ENCODE measurements around the gene TBL3.
A peak's percentile ranks its signal among the peaks of the same experiment; 100 is the strongest.
"Not testable (repeated sequence)": the region's sequence is repeated elsewhere in the genome, so short reads cannot be mapped to it uniquely, and the experiment has no call there.

TBL3 gene

DNA sequence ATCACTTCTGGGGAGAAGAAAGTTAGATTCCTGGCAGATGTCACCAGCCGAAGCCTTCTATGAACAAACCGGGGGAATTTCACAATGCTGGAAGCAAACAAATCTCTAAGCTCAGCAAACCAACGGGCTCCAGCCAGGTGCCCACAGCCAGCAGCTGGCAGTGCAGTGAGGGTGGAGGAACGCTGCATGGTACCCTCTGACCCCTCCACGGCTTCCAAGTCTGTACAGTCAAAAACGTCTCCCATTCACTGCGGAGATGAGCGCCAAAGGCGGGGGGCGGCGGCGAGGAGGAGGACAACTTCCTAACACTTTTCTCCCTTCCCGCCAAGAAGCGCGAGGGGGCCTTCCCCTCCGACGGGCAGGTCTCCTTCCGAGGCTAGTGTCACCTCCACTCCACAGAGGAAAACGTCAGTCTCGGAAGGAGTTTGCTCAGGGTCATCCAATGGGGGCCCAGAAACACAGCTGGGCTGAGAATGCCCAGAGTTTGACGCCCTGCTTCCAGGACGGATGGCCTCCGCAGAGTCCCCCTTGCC lies 36.8 kb downstream of the TBL3 start:
- peaks cover 44% of the 10 kb centered on the region for H3K79me2 ChIP-seq
- peak overlapping the region; percentile 69 for H3K4me3 ChIP-seq (ENCODE audit: low read depth, low read length)
- peak overlapping the region; percentile 22 for H3K27ac ChIP-seq
- no peaks in the 10 kb centered on the region for H3K36me3 ChIP-seq (ENCODE audit: control insufficient read depth, insufficient read depth, low read length)
- no peaks in the 10 kb centered on the region for H3K27me3 ChIP-seq (ENCODE audit: control insufficient read depth, insufficient read depth, low read length)
- H3K9me3 ChIP-seq (ENCODE audit: control insufficient read depth, low read length): no peaks in the 10 kb centered on the region
- H2AFZ ChIP-seq: peak overlapping the region; percentile 15
- peaks cover 10% of the 10 kb centered on the region for H3K4me1 ChIP-seq
- H3K4me2 ChIP-seq (ENCODE audit: low read length): peak overlapping the region; percentile 96
- peak overlapping the region; percentile 61 for H3K9ac ChIP-seq
- TF ChIP-seq, protein P1, sequence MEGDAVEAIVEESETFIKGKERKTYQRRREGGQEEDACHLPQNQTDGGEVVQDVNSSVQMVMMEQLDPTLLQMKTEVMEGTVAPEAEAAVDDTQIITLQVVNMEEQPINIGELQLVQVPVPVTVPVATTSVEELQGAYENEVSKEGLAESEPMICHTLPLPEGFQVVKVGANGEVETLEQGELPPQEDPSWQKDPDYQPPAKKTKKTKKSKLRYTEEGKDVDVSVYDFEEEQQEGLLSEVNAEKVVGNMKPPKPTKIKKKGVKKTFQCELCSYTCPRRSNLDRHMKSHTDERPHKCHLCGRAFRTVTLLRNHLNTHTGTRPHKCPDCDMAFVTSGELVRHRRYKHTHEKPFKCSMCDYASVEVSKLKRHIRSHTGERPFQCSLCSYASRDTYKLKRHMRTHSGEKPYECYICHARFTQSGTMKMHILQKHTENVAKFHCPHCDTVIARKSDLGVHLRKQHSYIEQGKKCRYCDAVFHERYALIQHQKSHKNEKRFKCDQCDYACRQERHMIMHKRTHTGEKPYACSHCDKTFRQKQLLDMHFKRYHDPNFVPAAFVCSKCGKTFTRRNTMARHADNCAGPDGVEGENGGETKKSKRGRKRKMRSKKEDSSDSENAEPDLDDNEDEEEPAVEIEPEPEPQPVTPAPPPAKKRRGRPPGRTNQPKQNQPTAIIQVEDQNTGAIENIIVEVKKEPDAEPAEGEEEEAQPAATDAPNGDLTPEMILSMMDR (IDR thresholded peaks at IDR 0.05): no peak

DNA sequence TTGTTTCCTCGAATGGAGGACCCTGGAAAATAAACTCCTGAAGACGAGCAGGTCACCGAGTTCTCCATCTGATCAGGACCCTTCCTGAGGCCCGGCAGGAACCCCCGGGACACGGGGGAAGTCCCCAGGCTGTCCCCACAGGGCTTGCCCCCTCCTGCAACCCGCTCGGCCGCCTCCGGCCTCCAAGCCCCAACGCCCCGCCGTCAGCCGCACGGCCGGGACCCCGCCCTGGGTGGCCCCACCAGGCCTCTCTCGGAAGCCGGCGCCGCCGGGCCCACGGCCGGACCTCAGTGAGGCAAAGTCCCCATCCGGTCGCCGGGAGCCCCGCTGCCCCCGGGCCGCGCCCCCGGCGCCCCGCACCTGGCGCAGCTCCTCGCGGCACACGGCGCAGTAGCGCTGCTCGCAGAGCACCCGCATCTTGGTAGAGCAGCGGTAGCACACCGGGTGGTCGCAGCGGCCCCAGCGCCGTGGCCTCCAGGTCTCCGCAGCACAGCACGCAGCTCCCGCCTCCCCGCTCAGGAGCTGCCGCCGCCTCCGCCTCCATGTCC lies 37.4 kb downstream of the TBL3 start:
- Histone ChIP-seq H3K9ac (peak overlapping the region; percentile 61), H2AFZ (peak overlapping the region; percentile 70), H3K4me3 (ENCODE audit: low read depth, low read length) (peak overlapping the region; percentile 69), H3K79me2 (peaks cover 41% of the 10 kb centered on the region), H3K36me3 (ENCODE audit: control insufficient read depth, insufficient read depth, low read length) (no peaks in the 10 kb centered on the region), H3K27me3 (ENCODE audit: control insufficient read depth, insufficient read depth, low read length) (no peaks in the 10 kb centered on the region), H3K27ac (peak overlapping the region; percentile 22), H3K4me2 (ENCODE audit: low read length) (peak overlapping the region; percentile 96), H3K4me1 (peaks cover 10% of the 10 kb centered on the region), H3K9me3 (ENCODE audit: control insufficient read depth, low read length) (no peaks in the 10 kb centered on the region)
- TF ChIP-seq, protein P1 (IDR thresholded peaks at IDR 0.05): no peak

DNA sequence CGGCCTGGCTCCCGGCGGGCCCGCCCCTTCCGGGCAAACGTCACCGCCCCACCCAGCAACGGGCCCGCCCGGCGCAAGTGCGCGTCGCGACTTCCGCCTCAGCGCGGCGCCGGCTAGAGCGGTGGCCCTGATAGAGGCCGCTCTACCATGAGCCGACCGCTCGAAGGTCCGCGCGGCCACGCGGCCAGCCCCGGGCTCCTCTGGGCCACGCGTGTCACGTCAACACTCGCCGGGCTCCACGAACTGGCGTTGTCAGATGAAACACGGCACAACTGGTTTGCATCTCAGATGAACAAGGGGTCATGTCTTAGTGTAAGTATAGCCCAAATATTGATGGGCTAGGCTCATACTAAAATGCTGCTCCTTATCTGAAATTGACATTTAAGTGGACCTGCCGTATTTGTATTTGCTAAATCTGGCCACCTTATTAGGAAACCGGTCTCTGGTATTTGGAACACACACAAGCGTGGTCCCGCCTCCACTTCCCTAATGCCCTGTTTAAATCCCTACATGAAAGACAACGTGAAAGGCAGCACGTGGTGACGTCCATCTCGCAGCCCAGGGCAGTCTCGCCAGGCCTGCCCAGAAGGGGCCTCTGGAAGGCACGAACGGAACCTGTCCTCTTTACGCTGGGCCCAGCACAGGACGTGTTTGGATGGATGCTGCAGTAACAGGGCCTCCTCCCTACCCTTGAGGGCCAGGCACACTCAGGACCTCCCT lies 38.1 kb downstream of the TBL3 start, which contains the start of gene ZNF598:
Gene ZNF598 (minus strand): TSS at position 31 of the 720 bp plus-strand sequence.
- Histone ChIP-seq H2AFZ (peak within 1 kb of the TSS; percentile 87), H3K27me3 (ENCODE audit: control insufficient read depth, insufficient read depth, low read length) (no peaks in the 10 kb centered on the region), H3K4me3 (ENCODE audit: low read depth, low read length) (peak within 1 kb of the TSS; percentile 70), H3K79me2 (peaks cover 34% of the 10 kb centered on the region), H3K36me3 (ENCODE audit: control insufficient read depth, insufficient read depth, low read length) (no peaks in the 10 kb centered on the region), H3K9ac (peak within 1 kb of the TSS; percentile 61), H3K4me2 (ENCODE audit: low read length) (peak within 1 kb of the TSS; percentile 96), H3K27ac (peak within 1 kb of the TSS; percentile 77), H3K9me3 (ENCODE audit: control insufficient read depth, low read length) (no peaks in the 10 kb centered on the region), H3K4me1 (peaks cover 10% of the 10 kb centered on the region)
- TF ChIP-seq, protein P1 (IDR thresholded peaks at IDR 0.05): no peak

DNA sequence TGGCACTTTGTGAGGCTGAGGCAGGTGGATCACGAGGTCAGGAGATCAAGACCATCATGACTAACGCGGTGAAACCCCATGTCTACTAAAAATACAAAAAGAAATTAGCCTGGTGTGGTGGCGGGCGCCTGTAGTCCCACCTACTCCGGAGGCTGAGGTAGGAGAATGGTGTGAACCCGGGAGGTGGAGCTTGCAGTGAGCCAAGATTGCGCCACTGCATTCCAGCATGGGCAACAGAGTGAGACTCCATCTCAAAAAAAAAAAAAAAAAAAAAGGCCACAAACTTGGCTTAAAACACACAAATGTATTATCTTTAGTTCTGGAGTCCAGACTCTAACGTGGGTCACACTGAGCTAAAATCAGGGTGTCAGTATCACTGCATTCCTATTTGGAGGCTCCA lies 39.9 kb downstream of the TBL3 start:
- not testable (repeated sequence) for H3K36me3 ChIP-seq (ENCODE audit: control insufficient read depth, insufficient read depth, low read length); H3K9me3 ChIP-seq (ENCODE audit: control insufficient read depth, low read length); H3K4me2 ChIP-seq (ENCODE audit: low read length); H3K4me3 ChIP-seq (ENCODE audit: low read depth, low read length); H3K27ac ChIP-seq; H2AFZ ChIP-seq; H3K9ac ChIP-seq; H3K27me3 ChIP-seq (ENCODE audit: control insufficient read depth, insufficient read depth, low read length)
- peaks cover 17% of the 10 kb centered on the region for H3K79me2 ChIP-seq
- H3K4me1 ChIP-seq: peaks cover 10% of the 10 kb centered on the region

DNA sequence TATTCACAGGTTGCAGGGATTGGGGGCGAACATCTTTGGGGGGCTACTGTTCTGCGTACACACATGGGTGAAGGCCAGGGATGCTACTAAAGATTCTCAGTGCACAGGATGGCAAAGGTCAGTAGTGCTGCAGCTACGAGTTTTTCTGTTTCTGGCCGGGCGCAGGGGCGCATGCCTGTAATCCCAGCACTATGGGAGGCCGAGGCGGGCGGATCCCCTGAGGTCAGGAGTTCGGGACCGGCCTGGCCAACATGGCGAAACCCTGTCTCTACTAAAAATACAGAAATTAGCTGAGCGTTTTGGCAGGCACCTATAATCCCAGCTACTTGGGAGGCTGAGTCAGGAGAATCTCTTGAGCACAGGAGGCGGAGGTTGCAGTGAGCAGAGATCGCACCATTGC lies 41.7 kb downstream of the TBL3 start:
- H3K27me3 ChIP-seq (ENCODE audit: control insufficient read depth, insufficient read depth, low read length): no peaks in the 10 kb centered on the region
- no peak overlapping the region for H3K27ac ChIP-seq
- no peaks in the 10 kb centered on the region for H3K36me3 ChIP-seq (ENCODE audit: control insufficient read depth, insufficient read depth, low read length)
- H3K4me1 ChIP-seq: peaks cover 6% of the 10 kb centered on the region
- H3K9ac ChIP-seq: no peak overlapping the region
- no peaks in the 10 kb centered on the region for H3K9me3 ChIP-seq (ENCODE audit: control insufficient read depth, low read length)
- no peak overlapping the region for H3K4me3 ChIP-seq (ENCODE audit: low read depth, low read length)
- no peak overlapping the region for H3K4me2 ChIP-seq (ENCODE audit: low read length)
- no peak overlapping the region for H2AFZ ChIP-seq
- TF ChIP-seq, protein P1 (IDR thresholded peaks at IDR 0.05): no peak
- H3K79me2 ChIP-seq: no peaks in the 10 kb centered on the region
